ENCODE data around the gene FAF1.
"Not testable (repeated sequence)": the region's sequence is repeated elsewhere in the genome, so short reads cannot be mapped to it uniquely, and the experiment has no call there.

FAF1 gene

GRCh38 chr1:50959913-50960844 lies at the start of gene FAF1:
Gene FAF1 (minus strand): TSS chr1:50960267. CDS start chr1:50959811, 456 bp downstream.
- peak; percentile 99 for DNase-seq
- TF ChIP-seq GATA1 (IDR thresholded peaks at IDR 0.05; ENCODE audit: low read depth, low read length) (no peak), POLR2A (IDR thresholded peaks at IDR 0.05; ENCODE audit: low read length) (peak; percentile 99)

GRCh38 chr1:51009381-51009780 lies 49.3 kb upstream of the FAF1 start:
- no peak for TF ChIP-seq POLR2A (IDR thresholded peaks at IDR 0.05; ENCODE audit: low read length)
- TF ChIP-seq GATA1 (IDR thresholded peaks at IDR 0.05; ENCODE audit: low read depth, low read length): no peak
- no peak for DNase-seq

DNA sequence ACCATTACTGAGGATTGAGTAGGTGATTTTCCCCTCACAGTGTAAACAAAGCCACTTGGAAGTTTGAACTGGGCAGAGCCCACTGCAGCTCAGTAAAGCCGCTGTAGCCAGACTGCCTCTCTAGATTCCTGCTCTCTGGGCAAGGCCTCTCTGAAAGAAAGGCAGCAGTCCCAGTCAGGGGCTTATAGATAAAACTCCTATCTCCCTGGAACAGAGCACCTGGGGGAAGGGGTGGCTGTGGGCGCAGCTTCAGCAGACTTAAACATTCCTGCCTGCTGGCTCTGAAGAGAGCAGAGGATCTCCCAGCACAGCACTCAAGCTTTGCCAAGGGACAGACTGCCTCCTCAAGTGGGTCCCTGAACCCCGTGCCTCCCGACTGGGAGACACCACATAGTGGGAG lies 45.5 kb upstream of the FAF1 start:
- DNase-seq: peak in 1 of 2 experiments; percentile 9

GRCh38 chr1:51002516-51002915 lies 42.4 kb upstream of the FAF1 start:
- DNase-seq: no peak
- TF ChIP-seq POLR2A (IDR thresholded peaks at IDR 0.05; ENCODE audit: low read length): no peak
- no peak for TF ChIP-seq GATA1 (IDR thresholded peaks at IDR 0.05; ENCODE audit: low read depth, low read length)

GRCh38 chr1:51000651-51001050 lies 40.6 kb upstream of the FAF1 start:
- no peak for TF ChIP-seq POLR2A (IDR thresholded peaks at IDR 0.05; ENCODE audit: low read length)
- no peak for TF ChIP-seq GATA1 (IDR thresholded peaks at IDR 0.05; ENCODE audit: low read depth, low read length)
- DNase-seq: no peak

DNA sequence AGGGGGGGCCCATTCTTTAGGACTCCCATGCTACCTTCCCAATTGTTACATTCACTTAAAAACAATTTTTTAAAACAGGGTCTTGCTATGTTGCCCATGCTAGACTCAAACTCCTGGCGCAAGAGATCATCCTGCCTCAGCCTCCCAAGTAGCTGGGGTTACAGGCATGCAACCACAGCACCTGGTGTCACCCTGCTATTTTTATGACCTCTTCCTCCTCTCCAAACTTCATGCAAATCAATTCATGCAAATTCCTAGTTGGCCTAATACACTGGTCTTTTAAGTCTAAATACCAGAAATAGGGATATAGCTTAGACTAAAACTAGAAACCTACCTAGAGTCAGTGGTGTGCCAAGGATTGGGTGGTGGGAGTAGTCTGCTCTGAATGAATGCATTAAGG lies 40.1 kb upstream of the FAF1 start:
- TF ChIP-seq GATA1 (IDR thresholded peaks at IDR 0.05; ENCODE audit: low read depth, low read length) (no peak), POLR2A (IDR thresholded peaks at IDR 0.05; ENCODE audit: low read length) (no peak)
- DNase-seq: no peak

DNA sequence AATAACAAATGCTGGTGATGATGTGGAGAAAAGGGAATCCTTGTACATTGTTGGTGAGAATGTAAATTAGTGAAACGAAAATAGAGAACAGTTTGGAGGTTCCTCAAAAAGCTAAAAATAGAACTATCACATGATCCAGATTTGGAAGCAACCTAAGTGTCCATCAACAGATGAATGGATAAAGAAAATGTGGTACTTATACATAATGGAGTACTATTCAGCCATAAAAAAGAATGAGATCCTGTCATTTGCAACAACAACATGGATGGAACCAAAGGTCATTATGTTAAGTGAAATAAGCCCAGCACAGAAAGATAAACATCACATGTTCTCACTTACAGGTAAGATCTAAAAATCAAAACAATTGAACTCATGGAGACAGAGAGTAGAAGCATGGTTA lies 39.3 kb upstream of the FAF1 start:
- DNase-seq: not testable (repeated sequence)

GRCh38 chr1:50996083-50996482 lies 36.0 kb upstream of the FAF1 start:
- TF ChIP-seq POLR2A (IDR thresholded peaks at IDR 0.05; ENCODE audit: low read length) (no peak), GATA1 (IDR thresholded peaks at IDR 0.05; ENCODE audit: low read depth, low read length) (no peak)

GRCh38 chr1:50995651-50996050 lies 35.6 kb upstream of the FAF1 start:
- TF ChIP-seq POLR2A (IDR thresholded peaks at IDR 0.05; ENCODE audit: low read length): no peak
- no peak for TF ChIP-seq GATA1 (IDR thresholded peaks at IDR 0.05; ENCODE audit: low read depth, low read length)
- no peak for DNase-seq

More at GRCh38 chr1:50996083-50996482, 36.0 kb upstream of the FAF1 start:
- DNase-seq: no peak

DNA sequence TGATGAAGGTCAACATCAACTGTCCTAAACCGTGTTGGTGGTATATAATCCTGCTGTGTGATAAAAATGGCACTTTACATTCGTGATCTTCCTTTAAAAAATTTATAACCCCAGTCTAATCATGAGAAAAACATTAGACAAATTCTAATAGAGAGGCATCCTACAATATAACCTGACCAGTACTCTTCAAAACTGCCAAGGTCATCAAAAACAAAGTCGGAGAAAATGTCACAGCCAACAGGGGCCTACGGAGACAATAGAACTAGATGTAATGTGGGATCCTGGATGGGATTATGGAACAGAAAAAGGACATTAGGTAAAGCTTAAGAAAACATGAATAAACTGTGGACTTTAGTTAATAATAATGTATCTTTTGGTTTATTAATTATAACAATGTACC lies 34.9 kb upstream of the FAF1 start:
- TF ChIP-seq POLR2A (IDR thresholded peaks at IDR 0.05; ENCODE audit: low read length) (no peak), GATA1 (IDR thresholded peaks at IDR 0.05; ENCODE audit: low read depth, low read length) (no peak)
- no peak for DNase-seq

GRCh38 chr1:50993645-50994044 lies 33.6 kb upstream of the FAF1 start:
- TF ChIP-seq POLR2A (IDR thresholded peaks at IDR 0.05; ENCODE audit: low read length) (no peak), GATA1 (IDR thresholded peaks at IDR 0.05; ENCODE audit: low read depth, low read length) (no peak)
- DNase-seq: no peak

GRCh38 chr1:50992532-50993318 lies 32.7 kb upstream of the FAF1 start:
- TF ChIP-seq GATA1 (IDR thresholded peaks at IDR 0.05; ENCODE audit: low read depth, low read length): no peak
- no peak for TF ChIP-seq POLR2A (IDR thresholded peaks at IDR 0.05; ENCODE audit: low read length)
- DNase-seq: no peak

DNA sequence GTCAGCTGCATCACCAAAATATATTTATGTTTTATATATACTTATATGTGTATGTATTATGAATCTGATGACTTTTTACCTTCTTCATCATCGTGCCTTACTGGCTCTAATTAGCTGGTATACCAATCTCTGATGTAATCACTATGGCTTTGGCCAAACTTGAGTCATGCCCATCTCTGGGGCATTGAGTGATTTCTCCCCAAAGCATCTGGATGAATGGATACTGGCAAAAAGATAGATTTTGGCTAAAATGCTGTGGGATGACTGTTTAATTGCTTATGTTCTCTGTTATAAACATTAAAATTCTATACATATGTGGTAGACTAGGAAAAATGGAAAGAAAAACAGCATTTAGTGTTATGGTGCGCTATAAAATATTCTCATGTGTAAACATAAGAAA lies 29.6 kb upstream of the FAF1 start:
- no peak for DNase-seq
- TF ChIP-seq GATA1 (IDR thresholded peaks at IDR 0.05; ENCODE audit: low read depth, low read length): no peak
- no peak for TF ChIP-seq POLR2A (IDR thresholded peaks at IDR 0.05; ENCODE audit: low read length)

DNA sequence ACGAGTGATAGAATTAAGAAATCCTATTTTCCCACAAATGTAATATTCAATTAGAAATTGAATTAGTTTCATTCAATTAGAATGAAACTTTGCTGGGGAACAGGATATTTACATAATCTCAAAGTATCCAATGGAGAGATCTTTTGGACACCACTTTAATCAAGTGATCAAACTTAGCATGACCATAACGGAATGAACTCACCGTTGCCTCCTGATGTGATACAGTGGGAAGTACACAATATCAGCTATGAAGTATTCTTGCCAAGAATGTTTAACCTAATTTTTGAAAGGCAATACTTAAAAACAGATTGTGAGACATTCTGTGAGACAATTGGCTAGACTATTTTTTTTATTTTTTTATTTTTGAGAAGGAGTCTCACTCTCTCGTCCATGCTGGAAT lies 26.6 kb upstream of the FAF1 start:
- DNase-seq: peak in 1 of 2 experiments; percentile 8
- TF ChIP-seq POLR2A (IDR thresholded peaks at IDR 0.05; ENCODE audit: low read length) (no peak), GATA1 (IDR thresholded peaks at IDR 0.05; ENCODE audit: low read depth, low read length) (no peak)

GRCh38 chr1:50985094-50985493 lies 25.0 kb upstream of the FAF1 start:
- TF ChIP-seq GATA1 (IDR thresholded peaks at IDR 0.05; ENCODE audit: low read depth, low read length): no peak
- TF ChIP-seq POLR2A (IDR thresholded peaks at IDR 0.05; ENCODE audit: low read length): no peak
- DNase-seq: no peak
